Measurements from ENCODE around the gene PPP1R14C.

- TF ChIP-seq CTCF (IDR thresholded peaks at IDR 0.05; ENCODE audit: extremely low read depth in 1 of 2, insufficient read depth in 1 of 2, low read depth in 1 of 2, low read length in 2 of 2) (no peak), MAX (IDR thresholded peaks at IDR 0.05; ENCODE audit: insufficient read depth, insufficient read length) (no peak), MYC (IDR thresholded peaks at IDR 0.05; ENCODE audit: low read depth, low read length) (no peak), POLR2AphosphoS5 (IDR thresholded peaks at IDR 0.05; ENCODE audit: insufficient read depth, low read depth, low read length) (no peak), EZH2 (IDR thresholded peaks at IDR 0.05; ENCODE audit: borderline replicate concordance, low read depth, low read length, severe bottlenecking) (no peak)
Observed at GRCh38 chr6:150227281-150227680, 84.4 kb downstream of the PPP1R14C start.

Measured in endothelial cell of umbilical vein (primary cell).